Common myeloid progenitor, CD34-positive (primary cell): ENCODE results near the gene MAP3K8.

Experiments
- CTCF ChIA-PET: fragments of 350-600 bp; sonication (Branson Sonifier 250); formaldehyde crosslinking; loops from one replicate; lab custom pipeline; 2021; ENCODE audit warnings: antibody characterized with exemption; lab: Charles Lee
- POLR2A ChIA-PET: fragments of 350-600 bp; sonication (Branson Sonifier 250); formaldehyde crosslinking; loops from one replicate; lab custom pipeline; 2021; ENCODE audit warnings: antibody characterized with exemption; lab: Charles Lee
- DNase-seq, 3 donors: peaks; one replicate each; pipeline versions ENCODE4 v3.0.0 to v3.0.0-alpha.2; 2013
- H3K27ac ChIP-seq, 2 experiments: 1 replicate in 1 of 2; 2 replicates in 1 of 2; pipeline ENCODE4 v1.7.0; 2013; ENCODE audit warnings: inconsistent platforms in 2 of 2, low read length in 2 of 2, mild to moderate bottlenecking in 2 of 2, low read depth in 1 of 2, moderate library complexity in 1 of 2; ENCODE audit not compliant: severe bottlenecking in 2 of 2, insufficient read depth in 1 of 2, poor library complexity in 1 of 2
- H3K27me3 ChIP-seq, 5 experiments: replicated peaks in 2 of 5; 1 replicate in 3 of 5; 2 replicates in 2 of 5; pipeline versions ENCODE4 v1.6.1 to v1.7.0; 2013; ENCODE audit warnings: low read length in 4 of 5, mild to moderate bottlenecking in 2 of 5, moderate library complexity in 2 of 5, inconsistent platforms in 1 of 5; ENCODE audit not compliant: insufficient read depth in 5 of 5, control insufficient read depth in 4 of 5
- H3K36me3 ChIP-seq, 4 experiments: 1 replicate in 2 of 4; 2 replicates in 2 of 4; pipeline versions ENCODE4 v1.6.1 to v1.7.0; 2013; ENCODE audit warnings: low read length in 3 of 4, control low read depth in 1 of 4, mild to moderate bottlenecking in 1 of 4; ENCODE audit not compliant: control insufficient read depth in 4 of 4, insufficient read depth in 4 of 4
- H3K4me1 ChIP-seq, 4 experiments: 1 replicate in 3 of 4; 2 replicates in 1 of 4; pipeline versions ENCODE4 v1.6.1 to v1.7.1; 2013; ENCODE audit warnings: low read length in 3 of 4, mild to moderate bottlenecking in 3 of 4, control low read depth in 1 of 4, inconsistent platforms in 1 of 4, moderate library complexity in 1 of 4; ENCODE audit not compliant: control insufficient read depth in 4 of 4, insufficient read depth in 4 of 4; ENCODE audit errors: control extremely low read depth in 1 of 4
- H3K4me3 ChIP-seq, 7 experiments: 1 replicate in 4 of 7; 2 replicates in 3 of 7; pipeline versions ENCODE4 v1.5.1 to v1.7.0; 2013; ENCODE audit warnings: mild to moderate bottlenecking in 7 of 7, low read length in 6 of 7, moderate library complexity in 6 of 7, inconsistent platforms in 2 of 7, low read depth in 2 of 7, control low read depth in 1 of 7; ENCODE audit not compliant: insufficient read depth in 4 of 7, control insufficient read depth in 1 of 7; ENCODE audit errors: extremely low read depth in 1 of 7
- H3K9me3 ChIP-seq, 5 experiments: 1 replicate in 4 of 5; 2 replicates in 1 of 5; pipeline versions ENCODE4 v1.6.1 to v1.7.1; 2013; ENCODE audit warnings: low read length in 4 of 5, mild to moderate bottlenecking in 2 of 5, inconsistent platforms in 1 of 5, low read depth in 1 of 5, moderate library complexity in 1 of 5; ENCODE audit not compliant: control insufficient read depth in 4 of 5, insufficient read depth in 2 of 5; ENCODE audit errors: control extremely low read depth in 1 of 5
- WGBS: methylation state at CpG from one replicate; pipeline ENCODE4 v1.1.5; 2013; ENCODE audit not compliant: insufficient coverage; 5-methylcytosine and 5-hydroxymethylcytosine counted together

MAP3K8 gene

DNA sequence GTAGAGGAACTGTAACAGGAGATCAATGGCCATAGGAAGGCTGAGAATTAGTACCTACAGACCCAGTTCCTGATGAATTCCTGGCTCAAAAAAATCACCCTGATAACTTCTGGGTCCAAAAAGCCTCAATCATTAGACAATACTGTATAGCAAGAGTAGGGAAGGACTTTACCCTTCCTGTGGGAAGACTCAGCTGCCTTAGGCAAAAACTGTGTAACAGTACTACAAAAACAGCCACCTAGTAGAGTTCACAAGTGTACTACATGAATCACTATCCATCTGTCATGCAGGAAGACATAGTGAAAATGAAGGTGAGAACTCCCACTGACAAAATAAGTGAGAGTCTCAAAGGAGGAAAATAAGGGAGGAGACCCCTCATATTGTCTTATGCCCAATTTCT, 47.6 kb downstream of the MAP3K8 start:
- DNase-seq = no peak
- Histone ChIP-seq H3K4me3 (no peak overlapping the region), H3K4me1 (peaks cover 0 to under 1% (median 0%) of the 10 kb centered on the region in 4 experiments), H3K36me3 (no peaks in the 10 kb centered on the region), H3K27me3 (no peaks in the 10 kb centered on the region), H3K27ac (no peak overlapping the region), H3K9me3 (peaks cover 0 to 10% (median 4%) of the 10 kb centered on the region in 5 experiments)
- ChIA-PET POLR2A (no interaction called here), CTCF (no interaction called here)

DNA sequence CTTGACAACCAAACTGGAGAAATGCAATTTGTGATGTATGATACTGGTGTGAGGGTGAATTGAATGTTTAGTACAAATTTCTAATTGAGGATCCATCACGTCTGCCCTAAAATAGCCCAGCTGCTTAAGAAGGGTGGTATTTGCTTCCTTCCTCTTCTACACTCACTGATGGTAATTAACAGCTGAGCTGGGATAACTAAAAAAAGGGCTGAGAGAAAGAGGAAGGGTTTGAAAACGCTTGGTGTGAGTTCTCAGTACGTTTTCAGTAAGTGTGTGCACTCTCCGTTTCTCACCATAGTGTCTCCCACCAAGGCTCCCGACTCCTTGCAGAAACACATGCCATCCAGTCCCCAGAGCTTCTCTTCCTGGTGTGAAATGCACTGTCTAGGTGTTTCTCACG, 54.3 kb downstream of the MAP3K8 start:
- Histone ChIP-seq H3K4me1 (peaks cover 39 to 64% (median 58%) of the 10 kb centered on the region in 4 experiments), H3K9me3 (peaks cover 0 to 3% (median 2%) of the 10 kb centered on the region in 5 experiments), H3K36me3 (no peaks in the 10 kb centered on the region), H3K27ac (peak overlapping the region in 1 of 2 experiments; percentile 52), H3K27me3 (no peaks in the 10 kb centered on the region), H3K4me3 (peak overlapping the region in 3 of 7 experiments; percentile 23 to 63 (median 44))
- DNase-seq = peak; percentile 72 to 96 (median 92)
- POLR2A ChIA-PET = interaction anchor here (1.2 kb wide), 1 partner anchor 10 kb away, joined by 4 read pairs; no protein-coding TSS in a partner anchor
- CTCF ChIA-PET = interaction anchor here (0.6 to 2.4 kb wide), 8 partner anchors 9 to 93 kb away, joined by 3 to 10 read pairs (median 4); no protein-coding TSS in a partner anchor
- WGBS = 0% methylated on average over 1 of the region's 6 CpGs

DNA sequence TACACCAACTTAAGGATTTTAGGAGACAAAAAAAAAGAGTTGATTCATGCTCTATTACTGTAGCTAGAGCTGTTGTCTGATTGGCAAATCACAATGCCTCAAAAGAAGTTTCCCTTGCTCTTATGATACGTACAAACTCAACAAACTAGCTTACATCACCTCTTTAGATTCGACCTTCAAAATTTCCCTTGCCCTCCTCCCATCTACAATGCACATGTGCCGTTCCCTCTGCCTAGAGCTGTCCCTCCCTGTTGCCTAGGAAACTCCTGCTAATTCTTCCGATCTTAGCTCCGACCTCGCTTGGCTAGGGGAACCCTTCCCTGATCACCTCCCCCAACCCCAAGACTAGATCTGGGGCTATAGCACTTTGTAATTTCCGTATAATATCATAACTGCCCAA, 55.4 kb downstream of the MAP3K8 start:
- ChIA-PET CTCF (interaction anchor here (0.8 to 1.9 kb wide), 8 partner anchors 9 to 101 kb away, joined by 3 to 10 read pairs (median 3); no protein-coding TSS in a partner anchor), POLR2A (no interaction called here)
- 91% methylated on average over 6 of the region's 7 CpGs for WGBS

DNA sequence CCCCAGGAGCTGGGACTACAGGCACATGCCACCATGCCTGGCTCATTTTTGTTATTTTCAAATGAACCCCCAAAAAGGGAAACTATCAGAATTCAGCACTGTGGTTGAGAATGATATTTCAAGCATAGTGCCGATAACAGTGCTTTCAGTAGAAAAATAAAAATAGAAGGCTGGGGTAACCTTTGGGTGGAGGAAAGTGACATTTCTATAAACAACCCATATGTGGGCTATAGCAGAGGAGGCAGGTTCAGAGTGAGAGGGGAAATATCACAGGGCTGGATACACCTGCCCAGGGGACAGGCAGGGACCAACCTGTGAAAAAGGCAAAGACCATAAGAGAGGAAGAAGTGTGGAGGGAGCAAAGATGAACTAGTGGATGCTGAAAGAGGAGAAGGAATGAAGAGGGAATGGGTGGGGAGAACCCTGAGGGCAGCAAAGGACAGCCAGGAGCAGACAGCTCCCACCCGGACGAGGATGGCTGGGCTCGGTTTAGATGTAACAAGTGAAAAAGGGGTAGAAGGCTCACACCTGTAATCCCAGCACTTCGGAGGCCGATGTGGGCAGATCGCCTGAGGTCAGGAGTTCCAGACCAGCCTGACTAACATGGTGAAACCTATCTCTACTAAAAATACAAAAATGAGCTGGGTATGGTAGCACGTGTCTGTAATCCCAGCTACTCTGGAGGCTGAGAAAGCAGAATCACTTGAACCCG, 56.5 kb downstream of the MAP3K8 start:
- H3K9me3 ChIP-seq = no peaks in the 10 kb centered on the region
- no peak overlapping the region for H3K27ac ChIP-seq
- no peaks in the 10 kb centered on the region for H3K27me3 ChIP-seq
- H3K4me3 ChIP-seq = peak overlapping the region in 1 of 7 experiments; percentile 14
- H3K4me1 ChIP-seq = peaks cover 42 to 82% (median 77%) of the 10 kb centered on the region in 4 experiments
- DNase-seq = no peak
- POLR2A ChIA-PET = interaction anchor here (1.0 kb wide), 1 partner anchor 56 kb away, joined by 4 read pairs; the partner anchor contains the start of gene MAP3K8
- 89% methylated on average over 9 of the region's 9 CpGs for WGBS
- no peaks in the 10 kb centered on the region for H3K36me3 ChIP-seq
- CTCF ChIA-PET = interaction anchor here (1.1 to 1.3 kb wide), 3 partner anchors 34 to 100 kb away, joined by 3 to 4 read pairs (median 3); partner anchors contain the start of gene MAP3K8

More for the DNA sequence above, 55.4 kb downstream of the MAP3K8 start:
- Histone ChIP-seq H3K4me3 (peak overlapping the region in 1 of 7 experiments; percentile 6), H3K27ac (no peak overlapping the region), H3K9me3 (no peaks in the 10 kb centered on the region), H3K27me3 (no peaks in the 10 kb centered on the region), H3K36me3 (no peaks in the 10 kb centered on the region), H3K4me1 (peaks cover 42 to 74% (median 68%) of the 10 kb centered on the region in 4 experiments)
- DNase-seq = no peak

DNA sequence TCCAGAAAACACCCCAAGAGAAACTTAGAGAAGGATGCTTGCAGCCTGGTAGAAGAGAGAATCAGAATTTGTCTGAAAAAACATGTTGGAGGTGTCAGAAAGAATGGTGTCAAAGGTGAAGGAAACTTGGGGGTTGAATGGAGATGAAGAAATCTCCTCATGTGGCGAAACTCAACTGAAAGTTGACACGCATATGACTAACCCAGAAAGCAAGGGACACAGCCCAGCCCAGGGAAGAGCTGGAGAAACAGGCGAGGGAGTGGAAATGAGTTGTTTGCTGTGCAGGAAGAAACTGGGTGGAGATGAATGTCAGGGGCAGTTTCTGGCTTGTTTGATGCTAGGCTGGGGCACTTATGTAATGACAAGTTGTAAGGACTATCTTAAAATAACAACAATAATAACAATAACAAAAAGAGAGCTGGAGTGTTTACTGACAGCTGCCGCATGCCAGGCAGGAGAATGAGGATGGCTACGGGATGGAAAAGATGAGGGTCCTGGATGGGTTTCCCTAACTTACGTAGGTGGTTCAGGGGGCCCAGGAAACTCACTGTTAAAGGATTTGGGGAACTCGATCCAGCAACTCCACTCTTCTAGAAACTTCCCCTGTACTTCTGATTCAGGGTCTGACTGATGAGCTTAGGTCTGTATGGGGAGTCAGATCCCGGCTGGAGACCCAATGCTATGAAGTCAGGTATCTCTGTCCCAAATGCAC, 57.4 kb downstream of the MAP3K8 start:
- Histone ChIP-seq H3K4me1 (peaks cover 43 to 88% (median 78%) of the 10 kb centered on the region in 4 experiments), H3K27me3 (no peaks in the 10 kb centered on the region), H3K9me3 (no peaks in the 10 kb centered on the region), H3K36me3 (no peaks in the 10 kb centered on the region), H3K4me3 (no peak overlapping the region), H3K27ac (no peak overlapping the region)
- DNase-seq = no peak
- ChIA-PET CTCF (interaction anchor here (0.8 to 2.7 kb wide), 9 partner anchors 13 to 99 kb away, joined by 3 to 8 read pairs (median 4); no protein-coding TSS in a partner anchor), POLR2A (no interaction called here)
- 60% methylated on average over 4 of the region's 8 CpGs for WGBS

DNA sequence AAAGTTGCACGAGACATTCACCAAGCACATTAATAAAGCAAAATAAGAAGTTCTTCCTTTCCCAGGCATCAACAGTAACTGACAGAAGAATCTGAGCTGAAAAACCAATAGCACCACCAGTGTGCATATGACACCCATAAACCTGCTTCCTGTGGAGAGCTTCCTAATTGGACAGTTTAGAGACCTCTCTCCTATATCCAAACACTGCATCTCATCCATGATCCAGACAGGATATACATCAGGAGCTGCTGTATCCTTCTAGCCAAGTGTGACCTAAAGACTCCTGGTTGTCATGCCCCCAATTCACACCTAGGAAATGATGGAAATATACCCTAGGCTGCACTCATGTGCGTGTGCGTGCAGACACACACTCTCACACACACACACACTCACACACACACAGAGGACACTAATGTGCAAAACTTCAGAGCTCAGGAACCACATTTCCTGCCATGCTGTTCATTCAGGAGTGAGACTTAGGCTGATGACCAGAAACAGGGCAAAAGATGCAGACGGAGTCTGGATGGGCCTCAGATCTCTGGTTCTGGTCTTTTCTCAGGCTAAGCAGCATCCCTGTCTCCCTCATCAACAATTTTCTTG, 58.0 kb downstream of the MAP3K8 start:
- H3K9me3 ChIP-seq = no peaks in the 10 kb centered on the region
- peaks cover 43 to 94% (median 82%) of the 10 kb centered on the region in 4 experiments for H3K4me1 ChIP-seq
- CTCF ChIA-PET = interaction anchor here (0.8 to 2.7 kb wide), 10 partner anchors 10 to 98 kb away, joined by 3 to 8 read pairs (median 4); no protein-coding TSS in a partner anchor
- no peak overlapping the region for H3K4me3 ChIP-seq
- no peak overlapping the region for H3K27ac ChIP-seq
- H3K36me3 ChIP-seq = no peaks in the 10 kb centered on the region
- 58% methylated on average over 4 of the region's 4 CpGs for WGBS
- POLR2A ChIA-PET = no interaction called here
- DNase-seq = no peak
- no peaks in the 10 kb centered on the region for H3K27me3 ChIP-seq
